T1000 (cell line): ENCODE results near the gene NNT.
"Not testable (repeated sequence)": the region's sequence is repeated elsewhere in the genome, so short reads cannot be mapped to it uniquely, and the experiment has no call there.

Source experiments
- DNase-seq: peaks from one replicate; lab custom pipeline; 2025; ENCODE audit warnings: mixed read lengths; lab: John Stamatoyannopoulos, UW

The NNT gene

DNA sequence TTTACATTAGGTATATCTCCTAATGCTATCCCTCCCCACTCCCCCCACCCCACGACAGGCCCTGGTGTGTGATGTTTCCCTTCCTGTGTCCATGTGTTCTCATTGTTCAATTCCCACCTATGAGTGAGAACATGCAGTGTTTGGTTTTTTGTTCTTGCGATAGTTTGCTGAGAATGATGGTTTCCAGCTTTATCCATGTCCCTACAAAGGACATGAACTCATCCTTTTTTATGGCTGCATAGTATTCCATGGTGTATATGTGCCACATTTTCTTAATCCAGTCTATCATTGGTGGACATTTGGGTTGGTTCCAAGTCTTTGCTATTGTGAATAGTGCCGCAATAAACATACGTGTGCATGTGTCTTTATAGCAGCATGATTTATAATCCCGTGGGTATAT, 64.4 kb downstream of the NNT start:
- DNase-seq: not testable (repeated sequence)

GRCh38 chr5:43674536-43674935, 71.6 kb downstream of the NNT start:
- DNase-seq: no peak

GRCh38 chr5:43675357-43675756, 72.4 kb downstream of the NNT start:
- no peak for DNase-seq

DNA sequence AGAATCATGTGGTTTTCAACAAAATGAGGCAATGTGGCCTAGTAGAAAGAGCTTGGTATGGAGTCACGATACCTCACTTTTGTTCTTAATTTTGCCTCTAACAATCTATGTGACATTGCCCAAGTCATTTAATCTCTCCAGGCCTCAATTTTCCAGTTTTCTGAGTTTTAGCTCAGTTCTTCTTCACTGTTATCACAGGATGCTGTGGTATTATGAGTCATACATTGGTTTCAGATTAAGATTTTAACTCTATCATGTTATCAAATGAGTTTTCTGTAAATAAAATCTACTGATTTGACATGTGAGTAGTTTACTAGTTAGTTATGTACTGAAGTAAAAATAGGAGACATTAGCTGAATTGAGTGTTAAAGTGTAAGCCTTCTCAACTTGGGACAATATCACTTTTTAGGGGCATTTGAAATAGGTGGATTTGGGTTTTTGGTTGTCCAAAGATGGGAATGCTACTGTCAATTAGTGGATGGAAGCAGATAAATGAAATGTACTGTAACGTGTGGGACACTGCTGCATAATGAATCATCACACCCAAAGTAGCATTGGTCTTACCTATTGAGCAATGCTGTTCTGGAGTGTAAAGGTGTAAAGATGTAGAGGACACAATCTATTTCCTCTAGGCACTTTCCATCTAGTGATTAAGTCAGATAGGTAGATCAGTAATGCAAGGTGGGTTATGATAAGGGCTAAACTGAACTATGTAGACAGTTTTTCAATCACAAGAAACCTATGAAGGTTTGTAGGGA, 73.3 kb downstream of the NNT start:
- no peak for DNase-seq

DNA sequence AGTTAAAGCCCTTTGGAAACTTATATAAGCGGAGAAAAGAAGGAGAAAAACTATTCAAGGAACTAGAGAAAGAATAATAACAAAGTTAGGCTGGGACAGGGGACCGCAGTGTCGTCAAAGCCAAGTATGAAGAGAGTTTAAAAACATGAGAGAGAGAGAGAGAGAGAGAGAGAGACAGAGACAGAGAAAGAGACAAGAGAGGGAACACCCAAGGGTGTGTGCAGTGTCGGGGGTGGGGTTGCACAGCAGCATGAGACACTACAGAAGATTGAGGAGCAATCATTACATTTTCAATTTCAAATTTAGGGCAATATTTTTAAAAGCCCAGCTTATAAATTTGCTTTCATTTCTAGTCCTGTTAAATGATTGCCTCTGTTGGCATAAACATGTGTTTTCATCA, 74.3 kb downstream of the NNT start:
- DNase-seq: no peak

- DNase-seq: no peak
Measured at GRCh38 chr5:43679214-43679613, 76.2 kb downstream of the NNT start.

GRCh38 chr5:43680286-43680685, 77.3 kb downstream of the NNT start:
- DNase-seq: no peak

DNA sequence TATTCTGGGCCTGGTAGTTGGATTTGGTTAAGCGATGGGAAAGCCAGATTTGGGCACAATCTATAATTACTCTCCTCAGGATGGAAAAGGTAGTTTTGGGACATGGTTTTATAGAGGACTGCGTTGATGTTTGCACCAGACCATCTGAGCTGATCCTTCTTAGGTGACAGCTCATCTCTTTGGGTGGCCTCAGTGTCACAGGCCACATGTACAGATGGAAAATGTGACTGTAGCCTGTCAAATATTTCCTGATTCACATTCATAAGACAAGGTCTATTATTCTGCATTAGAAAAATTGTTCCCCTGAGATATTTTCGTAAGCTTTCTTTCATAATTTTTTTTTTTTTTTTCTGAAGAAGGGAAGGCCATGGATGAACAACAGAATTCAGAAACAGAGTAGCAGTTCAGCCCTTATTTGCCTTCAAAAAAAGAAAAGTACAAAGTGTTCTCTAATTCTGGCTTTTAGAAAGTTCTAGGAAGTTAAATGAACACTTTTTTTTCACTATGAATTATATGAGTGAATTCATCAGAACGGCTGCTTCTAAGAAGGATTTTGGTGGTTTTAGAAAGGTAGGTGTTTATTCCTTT, 81.0 kb downstream of the NNT start:
- DNase-seq: no peak

DNA sequence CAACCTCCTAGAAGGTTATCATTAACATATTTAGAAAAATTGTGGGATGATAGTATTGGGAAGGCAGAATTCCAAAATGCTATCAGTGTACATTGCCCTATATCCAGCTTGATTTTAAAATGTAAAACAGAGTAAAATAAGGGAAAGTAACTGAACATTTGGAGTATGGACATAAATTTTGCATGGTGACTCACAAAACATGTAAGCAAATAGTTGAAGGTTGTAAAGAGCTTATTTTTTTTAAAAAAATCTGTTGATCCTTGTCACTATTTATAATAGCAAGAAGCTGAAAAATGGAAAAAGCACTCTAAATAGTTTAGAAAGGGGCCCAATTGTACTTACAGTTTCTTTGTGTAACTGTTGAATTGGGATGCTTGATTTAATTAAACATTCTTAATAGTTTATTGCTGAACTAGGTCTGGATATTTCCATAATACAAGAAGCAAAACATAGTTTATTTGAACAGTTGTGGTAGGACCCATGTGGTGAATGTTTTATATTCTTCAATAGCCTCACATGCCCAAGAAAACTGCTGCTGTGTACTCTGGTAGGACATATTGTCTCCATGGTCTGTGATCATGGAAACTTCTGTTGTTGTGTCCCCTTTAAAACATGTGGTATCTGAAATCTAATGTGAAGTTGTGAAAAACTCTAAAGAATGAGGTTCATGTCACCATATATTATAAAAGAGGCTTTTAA, 82.4 kb downstream of the NNT start:
- DNase-seq: no peak

DNA sequence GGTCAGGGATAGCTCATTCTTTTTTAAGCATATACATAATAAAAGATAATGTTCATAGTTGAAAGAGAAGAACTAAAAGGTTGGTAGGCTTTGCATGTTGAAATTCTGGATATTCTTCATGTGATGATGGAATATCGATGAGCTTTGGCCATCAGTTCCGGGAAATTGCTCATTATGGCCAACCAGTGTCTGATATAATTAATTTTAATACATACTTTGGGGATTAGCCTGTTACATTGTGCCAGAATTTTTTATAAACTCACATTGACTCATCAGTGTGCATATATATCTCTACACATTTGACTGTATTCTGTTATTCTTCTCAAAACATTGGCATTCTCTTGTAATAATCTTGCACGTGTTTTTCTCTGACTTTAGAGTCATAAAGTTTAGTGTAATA, 84.3 kb downstream of the NNT start:
- DNase-seq: no peak

GRCh38 chr5:43691275-43691674, 88.3 kb downstream of the NNT start:
- no peak for DNase-seq

DNA sequence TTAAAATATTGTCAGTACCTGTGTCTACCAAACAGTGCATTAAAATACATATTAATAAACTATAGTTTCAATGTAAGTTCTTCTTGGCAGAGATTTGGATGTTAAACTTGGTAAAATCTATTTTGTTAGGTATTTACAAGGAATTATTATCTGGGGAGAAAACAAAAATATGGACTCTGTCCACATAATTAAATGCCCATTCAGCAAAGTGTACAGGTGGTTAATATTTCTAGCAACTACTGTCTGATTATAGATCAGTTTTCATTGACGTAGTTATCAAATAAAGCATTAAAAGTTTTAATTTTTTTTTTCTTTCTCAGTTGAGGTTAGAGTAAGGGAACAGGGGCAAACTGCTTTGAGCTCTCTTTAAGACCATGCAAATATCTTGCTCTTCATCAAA, 88.9 kb downstream of the NNT start:
- no peak for DNase-seq

DNA sequence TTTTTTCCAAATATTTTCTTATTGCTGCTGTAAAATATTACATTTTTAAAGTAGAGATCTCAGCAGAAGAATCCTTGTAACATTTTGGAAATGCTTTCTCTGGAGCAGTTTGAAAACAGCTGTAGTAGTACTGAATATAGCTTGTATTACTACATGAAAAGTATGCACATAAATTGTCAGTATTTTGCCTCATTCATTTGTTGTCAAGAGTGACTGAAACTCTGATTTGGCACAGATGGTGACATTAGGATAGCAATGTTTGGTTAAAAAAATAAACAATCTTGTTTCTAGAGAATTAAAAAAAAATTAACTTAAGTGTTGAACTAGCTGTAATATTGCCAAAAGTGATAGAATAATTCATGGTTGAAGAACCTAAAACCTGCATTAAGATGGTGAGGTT, 90.4 kb downstream of the NNT start:
- DNase-seq: no peak

DNA sequence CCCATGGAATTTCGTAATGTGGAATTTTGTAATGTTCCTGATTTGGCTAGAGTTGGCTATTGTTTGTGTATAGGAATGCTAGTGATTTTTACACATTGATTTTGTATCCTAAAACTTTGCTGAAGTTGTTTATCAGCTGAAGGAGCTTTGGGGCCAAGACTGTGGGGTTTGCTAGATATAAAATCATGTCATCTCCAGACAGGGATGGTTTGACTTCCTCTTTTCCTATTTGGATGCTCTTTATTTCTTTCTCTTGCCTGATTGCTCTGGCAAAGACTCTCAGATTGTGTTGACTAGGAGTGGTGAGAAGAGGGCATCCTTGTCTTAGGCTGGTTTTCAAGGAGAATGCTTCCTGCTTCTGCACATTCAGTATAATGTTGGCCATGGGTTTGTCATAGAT, 91.0 kb downstream of the NNT start:
- no peak for DNase-seq

GRCh38 chr5:43696444-43696843, 93.5 kb downstream of the NNT start:
- DNase-seq: not testable (repeated sequence)

- no peak for DNase-seq
Measured at GRCh38 chr5:43699910-43700309, 96.9 kb downstream of the NNT start.

GRCh38 chr5:43700601-43701000, 97.6 kb downstream of the NNT start:
- no peak for DNase-seq

DNA sequence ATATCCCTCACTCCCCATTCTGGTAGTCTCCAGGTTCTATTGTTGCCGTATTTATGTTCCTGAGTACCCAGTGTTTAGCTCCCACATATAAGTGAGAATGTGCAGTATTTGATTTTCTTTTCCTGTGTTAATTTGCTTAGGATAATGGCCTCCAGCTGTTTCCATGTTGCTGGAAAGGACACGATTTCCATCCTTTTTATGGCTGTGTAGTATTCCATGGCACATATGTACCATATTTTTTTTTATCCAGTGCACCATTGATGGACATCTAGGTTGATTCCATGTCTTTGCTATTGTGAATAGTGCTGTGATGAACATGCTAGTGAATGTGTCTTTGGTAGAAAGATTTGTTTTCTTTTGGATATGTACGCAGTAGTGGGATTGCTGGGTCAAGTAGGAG, 98.2 kb downstream of the NNT start:
- no peak for DNase-seq

DNA sequence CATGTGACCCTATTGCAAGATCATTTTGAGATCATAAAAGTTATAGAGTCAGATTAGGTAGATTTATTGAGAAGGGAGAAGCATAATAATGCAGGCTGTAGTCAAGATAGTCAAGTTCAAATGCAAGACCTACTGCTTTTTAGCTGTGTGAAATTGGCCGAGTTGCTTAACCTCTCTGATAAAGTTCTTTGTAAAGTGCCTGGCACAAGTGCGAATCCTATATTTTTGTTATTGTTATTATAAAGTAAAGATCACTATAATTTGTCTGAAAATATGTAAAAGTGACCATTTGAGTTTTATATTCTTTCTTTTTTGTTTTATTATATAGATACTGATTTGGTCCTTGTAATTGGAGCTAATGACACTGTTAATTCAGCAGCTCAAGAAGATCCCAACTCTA, 99.3 kb downstream of the NNT start:
- no peak for DNase-seq

DNA sequence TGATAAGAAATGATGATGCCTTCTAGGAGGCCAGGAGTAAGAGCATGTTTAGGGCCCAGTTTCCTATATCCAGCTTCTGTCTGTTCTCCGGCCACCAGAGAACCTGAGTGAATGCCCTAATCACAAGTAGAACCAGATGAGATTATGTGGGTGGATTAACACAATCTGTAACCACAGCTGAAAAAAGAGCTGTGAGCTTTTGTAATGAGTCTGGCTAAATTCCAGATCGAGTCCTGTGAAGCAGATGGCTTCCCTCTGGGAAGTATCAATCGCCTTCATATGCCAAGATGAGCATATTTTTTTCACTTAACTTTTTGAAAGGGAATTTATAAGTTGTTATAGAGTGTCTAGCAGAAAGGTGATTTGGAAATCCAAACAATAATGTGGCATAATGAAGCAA, 99.8 kb downstream of the NNT start:
- DNase-seq: no peak

- no peak for DNase-seq
Measured at GRCh38 chr5:43704243-43704642, 101.3 kb downstream of the NNT start.

GRCh38 chr5:43706576-43706975, 103.6 kb downstream of the NNT start:
- DNase-seq: not testable (repeated sequence)

DNA sequence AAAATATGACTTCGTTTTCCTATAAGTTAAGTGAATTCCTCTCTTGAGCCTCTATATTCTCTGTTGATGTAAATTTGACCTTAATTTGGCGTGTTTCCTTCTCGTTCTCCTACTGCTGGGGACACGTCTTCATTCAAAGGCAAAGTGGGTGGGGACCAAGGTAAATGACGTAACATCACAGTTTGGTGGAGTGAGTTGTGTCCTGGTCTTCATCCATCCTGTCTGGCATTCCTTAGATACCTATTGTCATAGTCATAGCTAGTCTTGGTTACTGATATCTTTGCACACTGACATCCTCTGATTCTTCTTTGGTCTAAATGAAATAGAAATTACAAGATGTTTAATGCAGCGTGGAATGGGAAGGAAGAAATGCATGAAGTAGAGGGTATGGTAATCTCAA, 108.5 kb downstream of the NNT start:
- DNase-seq: no peak
